GM19035 (cell line): ENCODE measurements around the gene KCNK3.
A peak's percentile ranks its signal among the peaks of the same experiment; 100 is the strongest.
"Not testable (repeated sequence)": the region's sequence is repeated elsewhere in the genome, so short reads cannot be mapped to it uniquely, and the experiment has no call there.

ENCODE experiments used
- ATAC-seq: cut with Tn5 transposase; IDR thresholded peaks from one replicate; pipeline ENCODE4 v1.9.1; 2021; ENCODE audit not compliant: unreplicated experiment

KCNK3 gene

DNA sequence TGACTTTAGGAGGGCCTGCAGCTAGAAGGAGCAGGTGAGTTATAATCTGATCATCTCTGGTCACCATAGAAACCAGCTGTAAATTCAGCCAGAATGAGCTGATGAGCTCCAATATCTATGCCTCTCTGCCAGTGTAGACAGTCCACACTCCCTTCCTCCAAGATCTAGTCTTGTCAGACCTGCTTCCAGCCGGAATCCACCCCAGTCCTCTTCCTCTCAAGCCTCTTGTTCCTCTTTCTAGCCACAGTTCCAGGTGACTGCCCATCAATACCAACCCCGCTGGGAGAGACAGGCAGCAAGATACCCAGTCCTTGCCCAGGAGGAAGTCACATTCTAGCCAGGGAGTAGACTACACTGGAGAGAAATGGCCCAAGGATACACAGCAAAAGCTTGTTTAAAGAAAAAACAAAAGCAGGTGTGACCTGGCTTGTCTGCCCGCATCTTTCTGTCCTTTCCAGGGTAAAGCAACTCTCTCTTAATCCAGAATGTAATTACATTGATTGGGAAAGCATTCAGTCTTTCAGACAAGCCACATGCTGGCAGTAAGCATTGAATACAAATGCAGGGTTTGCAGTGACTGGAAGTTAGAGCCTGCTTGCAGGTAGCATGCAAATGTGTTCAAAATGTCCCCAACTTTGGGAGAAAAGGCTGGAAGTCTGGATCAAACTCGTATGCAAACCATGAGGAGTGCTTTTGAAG, 62.6 kb downstream of the KCNK3 start:
- ATAC-seq, result no peak

- no peak for ATAC-seq
Observed at GRCh38 chr2:26756337-26756736, 63.8 kb downstream of the KCNK3 start.

DNA sequence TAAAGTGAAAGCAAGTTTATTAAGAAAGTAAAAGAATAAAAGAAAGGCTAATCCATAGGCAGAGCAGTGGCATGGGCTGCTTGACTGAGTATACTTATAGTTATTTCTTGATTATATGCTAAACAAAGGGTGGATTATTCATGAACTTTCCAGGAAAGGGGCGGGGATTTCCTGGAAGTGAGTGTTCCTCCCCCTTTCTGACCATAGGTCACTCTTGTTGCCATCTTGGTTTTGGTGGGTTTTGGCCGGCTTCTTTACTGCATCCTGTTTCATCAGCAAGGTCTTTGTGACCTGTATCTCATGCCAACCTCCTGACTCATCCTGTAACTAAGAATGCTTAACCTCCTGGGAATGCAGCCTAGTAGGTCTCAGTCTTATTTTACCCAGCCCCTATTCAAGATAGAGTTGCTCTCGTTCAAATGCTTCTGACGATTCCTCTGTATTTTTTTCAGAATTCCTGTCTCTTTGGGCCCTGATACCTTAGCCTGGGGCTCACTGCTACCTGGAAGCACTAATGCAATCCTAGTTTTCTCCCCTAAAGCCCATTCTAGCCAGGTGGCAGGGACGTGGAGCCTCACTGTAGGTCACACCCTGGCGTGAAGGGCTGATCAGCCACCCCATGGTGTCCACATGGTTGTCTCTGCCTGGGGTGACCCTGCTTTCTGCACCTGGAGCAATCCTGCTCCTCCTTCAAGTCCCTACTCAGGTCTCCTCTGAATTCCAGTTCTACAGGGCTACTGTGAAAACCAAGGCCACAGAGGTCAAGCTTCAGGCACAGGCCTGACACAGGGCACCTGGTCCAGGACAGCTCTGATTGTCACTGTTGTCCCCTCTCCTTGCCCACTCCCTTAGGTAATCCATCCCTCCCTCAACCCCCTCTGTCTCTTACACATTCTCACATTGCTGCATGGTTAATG, 65.6 kb downstream of the KCNK3 start:
- ATAC-seq, result peak; percentile 65

DNA sequence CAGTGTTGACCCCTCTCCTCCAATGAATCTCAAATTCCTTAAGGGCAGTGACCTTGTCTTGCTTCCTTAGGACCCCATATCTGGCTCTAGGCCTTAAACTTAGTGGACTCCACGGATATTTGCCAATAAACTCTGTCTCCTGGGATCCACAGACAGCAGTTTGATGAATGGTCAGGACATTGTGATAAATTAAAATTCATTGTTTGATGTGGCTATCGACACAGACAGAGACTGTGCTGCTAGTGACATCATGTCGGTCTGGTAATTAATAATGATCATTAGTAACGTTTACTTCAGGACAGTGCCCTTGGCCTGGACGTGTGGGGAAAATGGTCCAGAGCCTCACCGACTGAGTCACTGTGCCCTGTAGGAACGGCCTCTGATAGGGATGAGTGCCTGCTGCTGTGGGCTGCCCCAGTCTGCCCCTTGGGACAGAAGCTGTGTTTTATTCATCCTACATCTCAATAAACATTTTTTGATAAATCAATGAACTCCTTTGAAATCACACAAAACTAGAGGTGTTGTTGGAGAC, 66.3 kb downstream of the KCNK3 start:
- ATAC-seq, result no peak

DNA sequence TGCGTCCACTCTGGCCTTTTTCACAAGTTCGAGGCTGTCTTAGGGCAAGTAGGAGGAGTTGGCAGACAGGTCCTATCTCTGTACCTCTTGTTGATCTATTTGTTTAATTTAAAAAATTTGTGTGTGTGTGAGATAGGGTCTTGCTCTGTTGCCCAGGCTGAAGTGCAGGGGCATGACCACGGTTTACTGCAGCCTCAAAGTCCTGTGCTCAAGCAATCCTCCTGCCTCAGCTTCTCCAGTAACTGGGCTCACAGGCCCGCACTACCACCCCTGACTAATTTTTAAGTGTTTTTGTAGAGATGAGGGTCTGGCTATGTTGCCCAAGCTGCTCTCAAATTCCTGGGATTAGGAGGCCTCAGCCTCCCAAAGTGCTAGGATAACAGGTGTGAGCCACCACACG, 67.3 kb downstream of the KCNK3 start:
- no peak for ATAC-seq

DNA sequence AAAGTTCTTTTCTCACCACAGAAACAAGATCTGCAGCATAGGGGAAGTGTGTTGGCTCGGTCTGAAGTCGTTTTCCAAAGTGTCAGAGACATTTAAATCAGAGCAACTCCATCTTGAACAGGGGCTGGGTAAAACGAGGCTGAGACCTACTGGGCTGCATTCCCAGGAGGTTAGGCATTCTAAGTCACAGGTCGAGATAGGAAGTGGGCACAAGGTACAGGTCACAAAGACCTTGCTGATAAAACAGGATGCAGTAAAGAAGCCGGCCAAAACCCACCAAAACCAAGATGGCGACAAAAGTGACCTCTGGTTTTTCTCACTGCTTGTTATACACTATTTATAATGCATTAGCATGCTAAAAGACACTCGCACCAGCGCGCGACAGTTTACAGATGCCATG, 68.5 kb downstream of the KCNK3 start:
- ATAC-seq, result not testable (repeated sequence)

DNA sequence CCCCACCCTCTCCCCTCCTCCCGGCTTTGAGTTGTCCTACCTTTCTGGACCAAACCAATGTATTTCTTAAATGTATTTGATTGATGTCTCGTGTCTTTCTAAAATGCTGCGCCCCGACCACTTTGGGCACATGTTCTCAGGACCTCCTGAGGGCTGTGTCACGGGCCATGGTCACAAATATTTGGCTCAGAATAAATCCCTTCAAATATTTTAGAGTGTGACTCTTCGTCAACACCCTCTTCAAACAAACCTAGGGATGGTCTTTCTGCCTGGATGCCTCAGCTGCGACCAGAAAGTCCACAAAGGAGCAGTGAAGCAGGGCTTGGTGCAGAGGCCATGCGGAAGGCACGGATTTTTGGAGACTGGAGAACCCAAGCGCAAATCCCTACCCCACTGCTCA, 70.5 kb downstream of the KCNK3 start:
- no peak for ATAC-seq

DNA sequence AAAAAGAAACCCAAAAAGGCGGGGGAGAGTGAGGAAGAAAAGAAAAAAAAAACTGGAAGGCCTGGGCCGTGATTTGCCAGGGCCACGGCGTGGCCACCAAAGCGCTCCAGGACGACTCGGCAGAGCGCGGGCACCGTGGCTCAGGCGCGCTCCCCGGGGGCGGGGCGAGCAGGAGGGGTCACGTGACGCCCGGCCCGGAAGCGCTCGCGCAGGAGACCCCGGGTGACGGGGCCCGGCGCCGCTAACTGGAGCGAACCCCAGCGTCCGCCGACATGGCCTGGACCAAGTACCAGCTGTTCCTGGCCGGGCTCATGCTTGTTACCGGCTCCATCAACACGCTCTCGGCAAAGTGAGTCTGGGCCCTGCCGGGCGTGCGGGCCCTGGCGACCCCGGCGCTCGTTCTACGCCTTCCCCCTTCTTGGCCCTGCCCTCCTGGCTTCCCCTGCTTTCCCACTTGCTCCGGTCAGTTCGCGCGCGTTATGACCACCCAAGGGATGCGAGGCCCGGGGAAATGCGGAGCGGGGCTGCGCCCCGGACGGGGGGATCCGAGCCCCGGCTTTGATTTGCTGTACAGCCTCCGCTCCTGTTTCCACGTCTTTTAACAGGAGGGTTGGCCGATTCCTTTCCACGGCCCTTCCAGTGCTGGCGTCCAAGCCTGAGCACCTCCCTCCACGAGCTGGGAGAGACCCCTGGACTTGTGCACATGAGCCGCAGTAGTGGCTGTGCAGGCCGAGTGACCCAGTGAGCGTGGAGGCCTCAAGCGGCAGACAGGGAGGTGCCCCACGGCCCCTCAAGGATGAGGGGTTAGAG, 71.8 kb downstream of the KCNK3 start, which contains the start of gene SLC35F6:
SLC35F6 (plus strand) TSS at position 207 of the 810 bp plus-strand sequence; CDS start at position 273, 66 bp downstream.
- ATAC-seq, result peak; percentile 87

DNA sequence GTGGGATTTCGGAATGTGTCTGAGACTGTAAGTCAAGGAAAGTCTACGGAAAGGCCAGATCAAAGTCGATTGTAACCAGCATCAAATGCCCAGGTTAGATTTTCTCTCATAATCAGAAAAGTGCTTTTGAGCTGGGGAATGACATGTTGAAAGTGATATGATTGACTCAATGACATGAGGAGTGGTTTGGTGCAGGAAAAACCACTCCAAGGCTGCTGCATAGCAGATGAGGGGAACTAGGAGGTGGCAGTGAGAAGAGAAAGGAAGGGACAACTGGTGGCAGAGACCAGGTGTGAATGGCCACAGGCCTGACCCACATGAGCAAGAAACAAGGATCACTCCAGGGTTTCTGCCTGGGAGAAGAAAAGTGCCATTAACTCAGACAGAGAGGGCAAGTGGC, 72.4 kb downstream of the KCNK3 start:
- no peak for ATAC-seq

GRCh38 chr2:26765475-26766200, 73.1 kb downstream of the KCNK3 start:
- ATAC-seq, result no peak

GRCh38 chr2:26767129-26767528, 74.6 kb downstream of the KCNK3 start:
- ATAC-seq, result no peak

GRCh38 chr2:26767894-26768487, 75.5 kb downstream of the KCNK3 start:
- no peak for ATAC-seq

GRCh38 chr2:26768759-26769088, 76.2 kb downstream of the KCNK3 start:
- no peak for ATAC-seq

DNA sequence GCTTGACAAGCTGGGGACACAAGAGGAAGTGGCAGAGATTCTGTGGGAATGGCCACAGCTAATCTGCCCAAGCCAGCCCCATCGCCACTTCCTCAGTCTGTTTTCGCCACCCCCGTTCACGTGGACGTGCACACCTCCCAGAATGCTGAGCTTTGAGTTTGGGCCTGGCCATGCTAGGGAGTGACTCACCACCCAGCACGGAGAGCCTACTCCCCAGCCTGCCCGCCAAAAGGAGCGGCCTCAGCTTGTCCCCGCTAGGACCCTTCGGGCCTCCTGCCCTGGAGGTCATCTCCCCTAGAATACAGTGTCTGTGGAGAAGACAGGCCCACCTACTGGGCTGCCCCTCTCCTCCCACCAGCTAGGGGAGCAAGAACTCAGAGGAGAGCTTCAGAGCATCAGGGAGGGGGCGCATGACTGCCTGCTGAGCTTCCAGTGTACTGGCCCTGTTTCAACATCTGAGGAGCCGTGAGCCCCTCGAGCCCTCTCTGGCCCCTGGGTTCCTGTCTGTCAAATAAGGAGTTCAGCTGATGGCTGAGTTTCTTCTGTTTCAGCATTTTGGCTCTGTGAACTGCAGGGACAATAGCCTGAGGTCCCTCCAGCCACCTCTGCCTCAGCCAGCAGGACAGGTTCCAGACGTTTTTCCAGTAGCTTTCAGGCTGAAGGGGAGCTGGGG, 76.7 kb downstream of the KCNK3 start:
- no peak for ATAC-seq

DNA sequence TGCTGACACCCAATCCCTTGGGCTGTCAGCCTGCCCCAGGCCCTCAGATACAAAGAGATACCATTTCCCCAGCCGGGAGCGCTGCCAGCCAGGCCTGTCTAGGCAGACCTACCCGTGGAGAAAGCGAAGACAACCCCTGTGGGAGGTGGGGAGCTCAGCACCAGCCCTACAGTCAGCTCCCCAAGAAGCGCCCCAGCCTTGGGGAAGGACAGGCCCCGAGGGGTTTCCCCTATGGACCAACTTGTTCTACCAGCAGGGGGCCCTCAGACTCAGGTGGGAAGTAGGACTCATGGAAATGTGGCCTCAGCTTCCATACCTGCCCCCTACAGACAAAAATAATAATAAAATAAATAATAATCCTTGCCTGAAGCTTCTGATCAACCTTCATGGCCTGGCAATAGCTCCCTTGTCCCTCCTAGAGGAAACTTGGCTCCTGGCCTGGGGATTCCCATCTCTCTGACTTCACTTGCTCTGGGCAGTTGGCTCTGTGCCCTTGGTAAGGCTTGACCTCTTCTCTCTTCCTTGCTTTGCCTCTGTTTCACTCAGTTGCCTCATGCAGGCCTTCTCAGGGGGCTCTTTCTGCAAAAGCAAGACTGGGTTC, 78.6 kb downstream of the KCNK3 start:
- no peak for ATAC-seq

GRCh38 chr2:26772064-26773001, 79.8 kb downstream of the KCNK3 start:
- no peak for ATAC-seq

DNA sequence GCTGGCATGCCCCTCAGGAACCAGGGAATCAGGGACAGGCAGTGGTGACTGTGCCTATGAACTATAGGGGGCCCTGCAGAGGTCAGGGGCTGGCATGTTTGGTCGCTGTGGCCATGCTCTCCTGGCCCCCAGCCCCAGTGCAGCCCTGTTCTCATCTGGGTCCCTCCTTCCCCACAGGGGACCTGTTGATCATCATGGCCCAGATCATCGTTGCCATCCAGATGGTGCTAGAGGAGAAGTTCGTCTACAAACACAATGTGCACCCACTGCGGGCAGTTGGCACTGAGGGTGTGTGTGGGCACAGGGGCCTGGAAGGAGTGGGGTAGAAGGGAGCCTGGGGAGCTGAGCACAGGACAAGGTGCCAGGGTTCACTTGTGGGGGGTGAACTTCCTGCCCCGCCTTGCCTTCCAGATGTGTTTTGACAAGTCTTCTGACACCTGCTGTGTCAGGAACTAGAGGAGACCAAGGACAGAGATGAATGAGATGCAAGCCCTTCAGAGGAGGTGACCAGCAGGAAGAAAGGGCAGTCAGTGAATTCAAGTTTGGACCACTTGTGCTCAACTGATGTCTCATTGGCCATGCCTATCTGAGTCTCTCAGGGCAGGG, 83.8 kb downstream of the KCNK3 start:
- ATAC-seq, result no peak

DNA sequence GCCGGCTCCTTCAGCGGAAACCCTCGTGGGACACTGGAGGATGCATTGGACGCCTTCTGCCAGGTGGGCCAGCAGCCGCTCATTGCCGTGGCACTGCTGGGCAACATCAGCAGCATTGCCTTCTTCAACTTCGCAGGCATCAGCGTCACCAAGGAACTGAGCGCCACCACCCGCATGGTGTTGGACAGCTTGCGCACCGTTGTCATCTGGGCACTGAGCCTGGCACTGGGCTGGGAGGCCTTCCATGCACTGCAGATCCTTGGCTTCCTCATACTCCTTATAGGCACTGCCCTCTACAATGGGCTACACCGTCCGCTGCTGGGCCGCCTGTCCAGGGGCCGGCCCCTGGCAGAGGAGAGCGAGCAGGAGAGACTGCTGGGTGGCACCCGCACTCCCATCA, 85.6 kb downstream of the KCNK3 start:
- no peak for ATAC-seq
